Endothelial cell of umbilical vein (primary cell): Measurements from ENCODE around the gene MAPKAP1. TPM values are rescaled to one million over a fixed set of nuclear protein-coding genes. Genes with fewer than 3 reads are reported as not detected.

Source experiments
- BruUV-seq: library from RNA; stranded (reverse); fragments of 400-500 nt; replicated peaks from 2 replicates; lab custom pipeline; 2021; lab: Mats Ljungman, UMichigan
- CTCF ChIA-PET: fragments of 300-600, 350-600 bp; sonication (Branson Sonifier 250); formaldehyde crosslinking; loops from one replicate; lab custom pipeline; 2021; ENCODE audit warnings: antibody characterized with exemption, inconsistent platforms; lab: Charles Lee
- POLR2A ChIA-PET: fragments of 300-600, 350-600 bp; sonication (Branson Sonifier 250); formaldehyde crosslinking; loops from one replicate; lab custom pipeline; 2021; ENCODE audit warnings: antibody characterized with exemption, inconsistent platforms; lab: Charles Lee
- DNase-seq: peaks from one replicate; pipeline ENCODE4 v3.0.0-alpha.2; 2011; ENCODE audit warnings: low read depth, low spot score
- FAIRE-seq: peaks from 2 replicates; lab custom pipeline; 2011; peaks lifted over from hg19 to GRCh38; lab: Jason Lieb, UNC
- H2AFZ ChIP-seq: 2 replicates; pipeline ENCODE4 v1.6.0; 2012; ENCODE audit warnings: low read depth, low read length, control low read depth, inconsistent platforms
- H3K27ac ChIP-seq: 2 replicates; pipeline ENCODE4 v1.5.1; 2011; ENCODE audit warnings: low read depth, mild to moderate bottlenecking, control low read depth, low read length, moderate library complexity; ENCODE audit not compliant: insufficient read depth
- H3K27me3 ChIP-seq, 2 experiments: 2 replicates each; pipeline versions ENCODE4 v1.6.0 to v1.6.1; 2011; ENCODE audit warnings: low read length in 2 of 2, mixed read lengths in 1 of 2; ENCODE audit not compliant: control insufficient read depth in 2 of 2, insufficient read depth in 2 of 2
- H3K36me3 ChIP-seq, 2 experiments: 2 replicates in 1 of 2; 3 replicates in 1 of 2; pipeline ENCODE4 v1.5.1; 2011; ENCODE audit warnings: low read length in 2 of 2, mild to moderate bottlenecking in 1 of 2, moderate library complexity in 1 of 2; ENCODE audit not compliant: control insufficient read depth in 2 of 2, insufficient read depth in 2 of 2; ENCODE audit errors: extremely low read depth in 1 of 2
- H3K4me1 ChIP-seq: 3 replicates; pipeline ENCODE4 v1.5.1; 2011; ENCODE audit warnings: mild to moderate bottlenecking, low read length; ENCODE audit not compliant: control insufficient read depth, insufficient read depth; ENCODE audit errors: extremely low read depth
- H3K4me2 ChIP-seq: 2 replicates; pipeline ENCODE4 v1.6.1; 2011; ENCODE audit warnings: low read length, control low read depth, mixed read lengths; ENCODE audit not compliant: insufficient read depth
- H3K4me3 ChIP-seq, 3 experiments: fragments of 200-600 bp in 1 of 3; sonication (generic), shearing (Covaris generic) in 1 of 3; replicated peaks in 1 of 3; 2 replicates each; pipeline ENCODE4 v1.5.1; 2011 to 2016; ENCODE audit warnings: control low read depth in 3 of 3, low read length in 3 of 3, mild to moderate bottlenecking in 2 of 3, inconsistent platforms in 1 of 3, low read depth in 1 of 3, moderate library complexity in 1 of 3; ENCODE audit not compliant: insufficient read depth in 1 of 3
- H3K79me2 ChIP-seq: 2 replicates; pipeline ENCODE4 v1.6.0; 2012; ENCODE audit warnings: low read length, inconsistent platforms; ENCODE audit not compliant: control insufficient read depth, insufficient read depth
- H3K9ac ChIP-seq: replicated peaks from 2 replicates; pipeline ENCODE3; 2011; ENCODE audit warnings: low read length, control low read depth; ENCODE audit not compliant: insufficient read depth; ENCODE audit errors: extremely low read depth
- H3K9me1 ChIP-seq: replicated peaks from 3 replicates; pipeline ENCODE4 v1.6.0; 2011; ENCODE audit warnings: mild to moderate bottlenecking, low read length; ENCODE audit not compliant: control insufficient read depth, insufficient read depth; ENCODE audit errors: extremely low read depth
- H3K9me3 ChIP-seq: replicated peaks from 2 replicates; pipeline ENCODE4 v1.5.1; 2012; ENCODE audit warnings: low read length, inconsistent platforms; ENCODE audit not compliant: control insufficient read depth, insufficient read depth
- H4K20me1 ChIP-seq: replicated peaks from 2 replicates; pipeline ENCODE3; 2011; ENCODE audit warnings: mild to moderate bottlenecking, low read length; ENCODE audit not compliant: control insufficient read depth, insufficient read depth; ENCODE audit errors: extremely low read depth
- CTCF ChIP-seq, 2 donors: IDR thresholded peaks; 1 replicate in 1 of 2; 2 replicates in 1 of 2; pipeline ENCODE4 v1.5.1; 2011; ENCODE audit warnings: low read length in 2 of 2, mild to moderate bottlenecking in 2 of 2, moderate library complexity in 2 of 2, control low read depth in 1 of 2, inconsistent platforms in 1 of 2, low read depth in 1 of 2; ENCODE audit not compliant: insufficient read depth in 1 of 2; ENCODE audit errors: extremely low read depth in 1 of 2
- EZH2 ChIP-seq: IDR thresholded peaks from 2 replicates; pipeline ENCODE4 v1.6.1; 2012; ENCODE audit warnings: borderline replicate concordance, low read depth, mild to moderate bottlenecking, moderate library complexity, low read length, inconsistent platforms; ENCODE audit not compliant: severe bottlenecking
- FOS ChIP-seq: IDR thresholded peaks from 2 replicates; pipeline ENCODE4 v1.6.1; 2011; ENCODE audit warnings: mild to moderate bottlenecking, low read length, moderate library complexity, borderline replicate concordance; ENCODE audit not compliant: insufficient read depth
- GATA2 ChIP-seq: IDR thresholded peaks from 2 replicates; pipeline ENCODE4 v1.7.0; 2011; ENCODE audit warnings: low read depth, mild to moderate bottlenecking, moderate library complexity, mixed read lengths, low read length; ENCODE audit not compliant: insufficient read length, insufficient read depth
- JUN ChIP-seq: IDR thresholded peaks from 2 replicates; pipeline ENCODE4 v1.6.1; 2011; ENCODE audit warnings: borderline replicate concordance, low read depth; ENCODE audit not compliant: insufficient read length, insufficient read depth
- MAX ChIP-seq: IDR thresholded peaks from 2 replicates; pipeline ENCODE4 v1.6.1; 2011; ENCODE audit not compliant: insufficient read depth, insufficient read length
- MYC ChIP-seq: IDR thresholded peaks from one replicate; pipeline ENCODE4 v1.6.1; 2011; ENCODE audit warnings: mild to moderate bottlenecking, low read depth, low read length
- POLR2A ChIP-seq: IDR thresholded peaks from 2 replicates; pipeline ENCODE4 v1.6.1; 2012; ENCODE audit warnings: low read depth, mild to moderate bottlenecking, control low read depth, low read length
- POLR2AphosphoS5 ChIP-seq: IDR thresholded peaks from 2 replicates; pipeline ENCODE4 v1.6.1; 2012; ENCODE audit warnings: low read depth, mild to moderate bottlenecking, control low read depth, low read length, moderate library complexity; ENCODE audit not compliant: insufficient read depth
- dilution Hi-C: fragments of 300-500 bp; cut with MboI; formaldehyde crosslinking; loops from one replicate; pipeline ENCODE4 v1.15.0; 2019; ENCODE audit warnings: low sequenced_read_pairs; ENCODE audit not compliant: extremely low pct_ligation_motif_present
- intact Hi-C: fragments of 100-400 bp; cut with micrococcal nuclease; formaldehyde crosslinking; loops from one replicate; pipeline ENCODE4 v1.10.0; 2022
- polyA plus RNA-seq, 4 experiments: library from polyadenylated mRNA; depleted of rRNA in 3 of 4; stranded (reverse) in 3 of 4; unstranded in 1 of 4; fragments of >200 nt; gene quantifications; 2 replicates each; pipeline versions ENCODE4 v1.2.1 to v1.2.3, GENCODE V29; 2011 to 2012; ENCODE audit warnings: missing spikeins in 1 of 4
- total RNA-seq: library from RNA; stranded (reverse); gene quantifications from 2 replicates; pipeline ENCODE4 v1.2.3, GENCODE V29; 2021

The MAPKAP1 gene
- total and polyA plus RNA-seq, 2 donors (not counting 3 experiments of a cell fraction or from before 2014, with no cell fraction given) = 61.9 to 99.1 TPM

GRCh38 chr9:125427556-125427955 lies 279.5 kb downstream of the MAPKAP1 start:
- H3K4me2 ChIP-seq = no peak overlapping the region
- TF ChIP-seq POLR2AphosphoS5 (no peak), POLR2A (no peak), EZH2 (no peak), MYC (no peak), GATA2 (no peak), CTCF (IDR thresholded peaks at IDR 0.05; ENCODE audit: extremely low read depth in 1 of 2, insufficient read depth in 1 of 2, low read depth in 1 of 2, low read length in 2 of 2) (no peak), FOS (no peak), MAX (no peak), JUN (no peak)
- H3K4me3 ChIP-seq = no peak overlapping the region
- ChIA-PET CTCF (interaction anchor here (1.1 to 1.2 kb wide), 2 partner anchors 123 to 131 kb away, joined by 3 read pairs; no protein-coding TSS in a partner anchor), POLR2A (interaction anchor here (0.6 kb wide), 1 partner anchor 14 kb away, joined by 9 read pairs; no protein-coding TSS in a partner anchor)
- H2AFZ ChIP-seq = no peak overlapping the region
- FAIRE-seq (no peak), DNase-seq (no peak)
- no peaks in the 10 kb centered on the region for H3K4me1 ChIP-seq
- no peaks in the 10 kb centered on the region for H3K79me2 ChIP-seq
- intact Hi-C loops = loop anchor here (5.0 kb wide), 1 partner anchor 205 kb away; no protein-coding TSS in a partner anchor
- no peaks in the 10 kb centered on the region for H4K20me1 ChIP-seq
- dilution Hi-C loops = no loop called here
- no peak overlapping the region for H3K27ac ChIP-seq
- no peaks in the 10 kb centered on the region for H3K9me1 ChIP-seq
- H3K9me3 ChIP-seq = no peaks in the 10 kb centered on the region
- H3K27me3 ChIP-seq = no peaks in the 10 kb centered on the region
- H3K9ac ChIP-seq = no peak overlapping the region
- no TSS peak for BruUV-seq
- no peaks in the 10 kb centered on the region for H3K36me3 ChIP-seq
